HG02759 (cell line): ENCODE data around the gene TCFL5.

Experiments used
- ATAC-seq: cut with Tn5 transposase; IDR thresholded peaks from one replicate; pipeline ENCODE4 v1.9.1; 2021; ENCODE audit warnings: mild to moderate bottlenecking, moderate library complexity; ENCODE audit not compliant: unreplicated experiment

Gene TCFL5

GRCh38 chr20:62861726-62862336 is at the start of gene TCFL5:
Gene TCFL5, minus strand, starts transcription at chr20:62861822. Its CDS starts 152 bp downstream, at chr20:62861670.
- ATAC-seq = peak; percentile 82

- ATAC-seq = no peak
Measured at GRCh38 chr20:62910777-62911497, 49.3 kb upstream of the TCFL5 start.

- ATAC-seq = no peak
Measured at GRCh38 chr20:62910217-62910766, 48.7 kb upstream of the TCFL5 start.

- ATAC-seq = no peak
Measured at GRCh38 chr20:62908971-62909791, 47.6 kb upstream of the TCFL5 start.

- ATAC-seq = no peak
Measured at GRCh38 chr20:62907384-62908317, 46.0 kb upstream of the TCFL5 start.

GRCh38 chr20:62906647-62907375 is 45.2 kb upstream of the TCFL5 start:
- ATAC-seq = no peak

- ATAC-seq = no peak
Measured at GRCh38 chr20:62906209-62906608, 44.6 kb upstream of the TCFL5 start.

- ATAC-seq = no peak
Measured at GRCh38 chr20:62905536-62906117, 44.0 kb upstream of the TCFL5 start.

GRCh38 chr20:62902926-62903615 is 41.4 kb upstream of the TCFL5 start:
- ATAC-seq = no peak

GRCh38 chr20:62901891-62902290 is 40.3 kb upstream of the TCFL5 start:
- no peak for ATAC-seq

GRCh38 chr20:62900692-62901584 is 39.3 kb upstream of the TCFL5 start:
- peak; percentile 3 for ATAC-seq

GRCh38 chr20:62900052-62900691 is 38.5 kb upstream of the TCFL5 start:
- ATAC-seq = peak; percentile 77

- no peak for ATAC-seq
Measured at GRCh38 chr20:62899633-62900051, 38.0 kb upstream of the TCFL5 start.

- ATAC-seq = no peak
Measured at GRCh38 chr20:62898970-62899632, 37.5 kb upstream of the TCFL5 start.

- no peak for ATAC-seq
Measured at GRCh38 chr20:62898093-62898964, 36.7 kb upstream of the TCFL5 start.

GRCh38 chr20:62897666-62898065 is 36.0 kb upstream of the TCFL5 start:
- ATAC-seq = no peak
